Natural killer cell (primary cell): ENCODE data around the gene SYS1. TPM values are rescaled to one million over a fixed set of nuclear protein-coding genes. Genes with fewer than 3 reads are reported as not detected.

Source experiments
- ATAC-seq, 3 donors: fragments of 150-1000 bp in 2 of 3; fragments of 200-7000 bp in 1 of 3; cut with Tn5 transposase; 1 replicate in 1 of 3; 2 replicates in 2 of 3; pipeline ENCODE4 v1.10.0; 2021; ENCODE audit warnings: mild to moderate bottlenecking in 2 of 3, moderate library complexity in 2 of 3
- DNase-seq, 2 donors: peaks; one replicate each; pipeline versions ENCODE4 v3.0.0 to v3.0.0-alpha.2; 2013 to 2021; ENCODE audit warnings: mixed read lengths in 1 of 2
- H3K27ac ChIP-seq: one replicate; pipeline ENCODE4 v1.5.1; 2013; ENCODE audit warnings: mild to moderate bottlenecking, low read length
- H3K27me3 ChIP-seq: one replicate; pipeline ENCODE4 v1.6.1; 2013; ENCODE audit warnings: low read length; ENCODE audit not compliant: control insufficient read depth, insufficient read depth
- H3K36me3 ChIP-seq: one replicate; pipeline ENCODE4 v1.6.1; 2013; ENCODE audit warnings: low read length; ENCODE audit not compliant: control insufficient read depth, insufficient read depth
- H3K4me1 ChIP-seq: one replicate; pipeline ENCODE4 v1.6.1; 2013; ENCODE audit warnings: low read length; ENCODE audit not compliant: control insufficient read depth, insufficient read depth
- H3K4me3 ChIP-seq: one replicate; pipeline ENCODE4 v1.5.1; 2013; ENCODE audit warnings: low read length
- H3K9me3 ChIP-seq: one replicate; pipeline ENCODE4 v1.6.1; 2013; ENCODE audit warnings: low read length; ENCODE audit not compliant: control insufficient read depth, insufficient read depth
- H3K27ac Mint-ChIP-seq, 2 donors: one replicate each; pipeline ENCODE4 v1.8.0; 2022; ENCODE audit warnings: mild to moderate bottlenecking in 2 of 2, mixed read lengths in 2 of 2, moderate library complexity in 1 of 2
- H3K27me3 Mint-ChIP-seq, 2 donors: one replicate each; pipeline ENCODE4 v1.8.0; 2022; ENCODE audit warnings: low read depth in 2 of 2, mixed read lengths in 2 of 2
- H3K36me3 Mint-ChIP-seq: one replicate; pipeline ENCODE4 v1.8.0; 2022; ENCODE audit warnings: mixed read lengths
- H3K4me1 Mint-ChIP-seq, 2 donors: one replicate each; pipeline ENCODE4 v1.8.0; 2022; ENCODE audit warnings: mixed read lengths in 2 of 2
- H3K4me3 Mint-ChIP-seq: one replicate; pipeline ENCODE4 v1.8.0; 2022; ENCODE audit warnings: mild to moderate bottlenecking, moderate library complexity, mixed read lengths
- H3K9me3 Mint-ChIP-seq, 2 donors: one replicate each; pipeline ENCODE4 v1.8.0; 2022; ENCODE audit warnings: mixed read lengths in 2 of 2
- CTCF ChIP-seq: fragments of 200-600 bp; IDR thresholded peaks from one replicate; pipeline ENCODE4 v1.8.0; 2022; ENCODE audit warnings: antibody characterized with exemption
- WGBS: methylation state at CpG from one replicate; pipeline ENCODE4 v1.1.7; 2013; ENCODE audit warnings: missing lambda C conversion rate; ENCODE audit not compliant: insufficient coverage; 5-methylcytosine and 5-hydroxymethylcytosine counted together
- intact Hi-C: fragments of 100-400 bp; cut with micrococcal nuclease; formaldehyde crosslinking; loops from one replicate; pipeline ENCODE4 v1.14.2; 2022
- total RNA-seq, 4 donors: library from RNA; stranded (reverse); fragments of 120-200 nt in 1 of 4; gene quantifications; one replicate each; pipeline versions ENCODE4 v1.2.3 to v1.2.4, GENCODE V29; 2013 to 2022

SYS1 gene
- total RNA-seq, 3 donors from 2014 or later (not counting 1 experiment from before 2014, with no cell fraction given), result 73.8 to 77.4 (median 74.0) TPM

GRCh38 chr20:45316150-45317080 lies 46.5 kb upstream of the SYS1 start:
- Histone ChIP-seq H3K36me3 (no peaks in the 10 kb centered on the region), H3K27me3 (peaks cover 2% of the 10 kb centered on the region), H3K4me3 (no peak overlapping the region), H3K27ac (no peak overlapping the region), H3K9me3 (peaks cover 2% of the 10 kb centered on the region), H3K4me1 (peaks cover 20% of the 10 kb centered on the region)
- Mint-ChIP-seq H3K9me3 (no peaks in the 10 kb centered on the region), H3K36me3 (no peaks in the 10 kb centered on the region), H3K4me3 (no peak overlapping the region), H3K4me1 (peaks cover 0 to 9% of the 10 kb centered on the region in 2 donors), H3K27ac (no peak overlapping the region), H3K27me3 (peaks cover 40 to 42% of the 10 kb centered on the region in 2 donors)
- intact Hi-C loops, result no loop called here
- 29% methylated on average over 71 of the region's 71 CpGs for WGBS
- ATAC-seq (no peak), DNase-seq (no peak)
- no peak for TF ChIP-seq CTCF

DNA sequence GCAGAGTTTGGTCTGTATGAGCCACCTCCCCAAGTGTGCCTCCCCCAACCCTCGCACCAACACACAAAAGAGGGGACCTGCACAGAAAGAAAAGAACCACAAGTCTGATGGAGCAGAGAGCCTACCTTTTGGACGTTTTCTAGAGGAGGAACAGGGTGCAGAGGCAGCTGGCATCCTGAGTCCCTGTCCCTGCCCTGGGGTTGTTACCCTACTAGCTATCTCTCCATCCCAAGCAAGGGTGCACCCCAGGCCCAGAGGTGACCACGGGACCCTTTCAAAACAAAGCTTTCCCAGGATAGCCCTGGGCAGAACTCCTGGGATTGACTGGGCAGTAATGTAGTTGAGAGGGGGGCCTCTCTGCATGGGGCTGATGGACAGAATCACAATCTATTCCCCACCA lies 45.1 kb upstream of the SYS1 start:
- Mint-ChIP-seq H3K9me3 (no peaks in the 10 kb centered on the region), H3K4me3 (no peak overlapping the region), H3K36me3 (no peaks in the 10 kb centered on the region), H3K27ac (no peak overlapping the region), H3K4me1 (peaks cover 0 to 6% of the 10 kb centered on the region in 2 donors), H3K27me3 (peaks cover 35 to 38% of the 10 kb centered on the region in 2 donors)
- H3K36me3 ChIP-seq, result no peaks in the 10 kb centered on the region
- WGBS, result 70% methylated on average over 2 of the region's 3 CpGs
- no peak overlapping the region for H3K4me3 ChIP-seq
- H3K4me1 ChIP-seq, result peaks cover 23% of the 10 kb centered on the region
- no peak for TF ChIP-seq CTCF
- peaks cover 4% of the 10 kb centered on the region for H3K9me3 ChIP-seq
- intact Hi-C loops, result no loop called here
- no peak overlapping the region for H3K27ac ChIP-seq
- ATAC-seq (no peak), DNase-seq (no peak)
- no peaks in the 10 kb centered on the region for H3K27me3 ChIP-seq

DNA sequence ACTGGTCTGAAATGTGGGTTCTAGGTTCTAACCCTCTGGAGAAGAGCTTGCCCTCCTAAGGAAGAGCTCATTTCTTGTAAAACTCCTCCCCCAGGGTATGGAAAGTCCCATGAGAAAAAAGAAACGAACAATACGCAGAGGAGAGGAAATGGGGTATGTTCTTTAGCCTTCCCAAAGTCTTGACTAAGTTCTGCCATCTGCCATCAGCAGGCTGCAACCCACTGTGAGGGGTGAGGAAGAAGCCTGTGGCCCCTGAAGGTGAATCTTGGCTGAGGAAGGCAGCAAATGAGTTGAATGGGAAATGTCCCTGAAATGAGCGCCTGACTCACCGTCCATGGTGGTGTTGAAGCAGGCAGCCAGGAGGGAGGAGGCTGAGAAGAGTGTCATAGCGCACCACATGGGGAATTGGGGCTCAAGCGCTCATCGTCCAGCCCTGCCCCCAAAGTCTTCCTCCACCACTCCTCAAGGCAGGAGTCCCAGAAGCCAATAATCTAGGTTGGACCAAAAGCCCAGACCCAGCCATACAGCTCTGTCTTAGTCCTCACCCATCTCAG lies 44.5 kb upstream of the SYS1 start:
- Mint-ChIP-seq H3K4me1 (peaks cover 0 to 6% of the 10 kb centered on the region in 2 donors), H3K36me3 (no peaks in the 10 kb centered on the region), H3K9me3 (no peaks in the 10 kb centered on the region), H3K27me3 (peaks cover 34 to 38% of the 10 kb centered on the region in 2 donors), H3K27ac (no peak overlapping the region), H3K4me3 (no peak overlapping the region)
- TF ChIP-seq CTCF, result no peak
- no peak overlapping the region for H3K4me3 ChIP-seq
- peaks cover 23% of the 10 kb centered on the region for H3K4me1 ChIP-seq
- H3K27me3 ChIP-seq, result no peaks in the 10 kb centered on the region
- H3K9me3 ChIP-seq, result peaks cover 4% of the 10 kb centered on the region
- WGBS, result 77% methylated on average over 7 of the region's 7 CpGs
- H3K36me3 ChIP-seq, result no peaks in the 10 kb centered on the region
- ATAC-seq (no peak), DNase-seq (no peak)
- no peak overlapping the region for H3K27ac ChIP-seq
- intact Hi-C loops, result no loop called here
